Brain microvascular endothelial cell (primary cell): ENCODE results near the gene NDRG4.

Experiments used
- DNase-seq: peaks from one replicate; pipeline ENCODE4 v3.0.0-alpha.2; 2020
- H3K27ac ChIP-seq: fragments of 250-450 bp; sonication (Bioruptor Pico); 2 replicates; pipeline ENCODE4 v1.5.1; 2020; ENCODE audit warnings: mild to moderate bottlenecking, moderate library complexity
- H3K27me3 ChIP-seq: fragments of 250-450 bp; sonication (Bioruptor Pico); replicated peaks from 2 replicates; pipeline ENCODE4 v1.5.1; 2020; ENCODE audit warnings: mild to moderate bottlenecking
- H3K36me3 ChIP-seq: fragments of 250-450 bp; sonication (Bioruptor Pico); replicated peaks from 2 replicates; pipeline ENCODE4 v1.5.1; 2020; ENCODE audit warnings: mild to moderate bottlenecking
- H3K4me3 ChIP-seq: 2 replicates; pipeline ENCODE4 v1.5.1; 2011; ENCODE audit warnings: low read depth, mild to moderate bottlenecking, control low read depth, low read length, moderate library complexity
- CTCF ChIP-seq: IDR thresholded peaks from 2 replicates; pipeline ENCODE4 v1.5.1; 2011; ENCODE audit warnings: low read depth, mild to moderate bottlenecking, moderate library complexity, low read length, control low read depth, inconsistent platforms; ENCODE audit errors: missing control alignments
- in situ Hi-C: cut with HindIII; loops from 2 replicates; pipeline ENCODE4 v1.10.0; 2017; ENCODE audit warnings: low sequenced_read_pairs, low pct_ligation_motif_present

NDRG4 gene

GRCh38 chr16:58515125-58515870, 15.4 kb downstream of the NDRG4 start, which contains the start of gene SETD6:
TSS of gene SETD6 (plus strand) at chr16:58515517. CDS start at chr16:58515538, 21 bp downstream.
- in situ Hi-C loops, result no loop called here
- Histone ChIP-seq H3K36me3 (peaks cover 26% of the 10 kb centered on the region), H3K27ac (peak within 1 kb of the TSS; percentile 29), H3K4me3 (peak within 1 kb of the TSS; percentile 80), H3K27me3 (no peaks in the 10 kb centered on the region)
- TF ChIP-seq CTCF, result peak; percentile 30
- peak; percentile 85 for DNase-seq

- peaks cover 35% of the 10 kb centered on the region for H3K36me3 ChIP-seq
- DNase-seq, result no peak
- in situ Hi-C loops, result no loop called here
- H3K4me3 ChIP-seq, result peak overlapping the region; percentile 80
- peak overlapping the region; percentile 29 for H3K27ac ChIP-seq
- TF ChIP-seq CTCF, result no peak
- H3K27me3 ChIP-seq, result no peaks in the 10 kb centered on the region
Measured at GRCh38 chr16:58515871-58516767, 16.2 kb downstream of the NDRG4 start.

GRCh38 chr16:58516768-58517107, 16.8 kb downstream of the NDRG4 start:
- Histone ChIP-seq H3K36me3 (peaks cover 41% of the 10 kb centered on the region), H3K27ac (no peak overlapping the region), H3K4me3 (no peak overlapping the region), H3K27me3 (no peaks in the 10 kb centered on the region)
- in situ Hi-C loops, result no loop called here
- DNase-seq, result no peak
- TF ChIP-seq CTCF, result no peak

- DNase-seq, result no peak
- no peak for TF ChIP-seq CTCF
- Histone ChIP-seq H3K27me3 (no peaks in the 10 kb centered on the region), H3K36me3 (peaks cover 53% of the 10 kb centered on the region), H3K27ac (no peak overlapping the region), H3K4me3 (no peak overlapping the region)
- in situ Hi-C loops, result no loop called here
Measured at GRCh38 chr16:58518083-58518979, 18.4 kb downstream of the NDRG4 start.

- in situ Hi-C loops, result no loop called here
- DNase-seq, result no peak
Measured at GRCh38 chr16:58518980-58519368, 19.0 kb downstream of the NDRG4 start.

More at GRCh38 chr16:58518980-58519368, 19.0 kb downstream of the NDRG4 start:
- Histone ChIP-seq H3K4me3 (no peak overlapping the region), H3K36me3 (peaks cover 60% of the 10 kb centered on the region), H3K27ac (no peak overlapping the region), H3K27me3 (no peaks in the 10 kb centered on the region)
- no peak for TF ChIP-seq CTCF
